VCaP (cell line): Measurements from ENCODE around the gene IPO5.
"Not testable (repeated sequence)": the region's sequence is repeated elsewhere in the genome, so short reads cannot be mapped to it uniquely, and the experiment has no call there.

Experiments
- H3K27ac ChIP-seq: fragments of 450-650 bp; 2 replicates; pipeline ENCODE4 v1.5.1; 2017
- TF ChIP-seq, protein P1 (sequence below): fragments of 450-650 bp; conservative IDR thresholded peaks from 2 replicates; pipeline ENCODE4 v1.5.1; 2017; ENCODE audit warnings: mild to moderate bottlenecking, moderate library complexity

The IPO5 gene

DNA sequence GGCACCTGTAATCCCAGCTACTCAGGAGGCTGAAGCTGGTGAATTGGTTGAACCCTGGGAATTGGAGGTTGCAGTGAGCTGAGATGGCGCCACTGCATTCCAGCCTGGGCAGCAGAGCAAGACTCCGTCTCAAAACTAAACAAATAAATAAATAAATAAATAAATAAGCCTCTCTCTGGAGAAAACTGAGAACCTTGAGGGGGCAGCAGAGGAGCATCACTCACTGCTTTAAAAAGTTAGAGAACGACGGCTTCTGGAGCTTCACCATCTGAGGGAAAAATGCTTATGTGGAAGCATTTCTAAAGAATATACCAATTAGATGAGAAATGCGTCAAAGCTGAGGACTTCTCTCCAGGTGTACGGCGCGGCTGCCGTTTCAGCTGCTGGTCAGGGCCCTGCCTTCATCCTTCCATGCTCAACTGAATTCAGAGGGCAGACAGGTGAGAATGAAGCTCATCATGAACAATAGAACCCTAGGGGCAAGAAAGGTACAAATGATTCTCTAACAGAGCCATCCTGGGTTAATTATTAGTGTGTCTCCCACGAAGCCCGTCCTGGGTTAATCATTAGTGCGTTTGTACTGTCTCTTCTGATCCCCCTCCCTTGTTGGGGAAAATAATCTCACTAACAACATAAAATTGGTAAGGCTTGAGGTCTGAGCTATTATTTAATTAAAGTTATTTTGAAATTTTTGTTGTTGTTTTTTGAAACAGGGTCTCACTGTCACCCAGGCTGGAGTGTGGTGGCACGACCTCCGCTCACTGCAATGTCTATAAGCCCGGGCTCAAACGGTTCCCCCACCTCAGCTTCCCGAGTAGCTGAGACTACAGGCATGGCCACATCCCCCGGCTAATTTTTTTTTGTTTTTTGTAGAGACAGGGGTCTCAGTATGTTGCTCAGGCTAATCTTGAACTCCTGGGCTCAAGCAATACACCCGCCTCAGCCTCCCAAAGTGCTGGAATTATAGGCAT lies 80.1 kb downstream of the IPO5 start:
- TF ChIP-seq, protein P1, sequence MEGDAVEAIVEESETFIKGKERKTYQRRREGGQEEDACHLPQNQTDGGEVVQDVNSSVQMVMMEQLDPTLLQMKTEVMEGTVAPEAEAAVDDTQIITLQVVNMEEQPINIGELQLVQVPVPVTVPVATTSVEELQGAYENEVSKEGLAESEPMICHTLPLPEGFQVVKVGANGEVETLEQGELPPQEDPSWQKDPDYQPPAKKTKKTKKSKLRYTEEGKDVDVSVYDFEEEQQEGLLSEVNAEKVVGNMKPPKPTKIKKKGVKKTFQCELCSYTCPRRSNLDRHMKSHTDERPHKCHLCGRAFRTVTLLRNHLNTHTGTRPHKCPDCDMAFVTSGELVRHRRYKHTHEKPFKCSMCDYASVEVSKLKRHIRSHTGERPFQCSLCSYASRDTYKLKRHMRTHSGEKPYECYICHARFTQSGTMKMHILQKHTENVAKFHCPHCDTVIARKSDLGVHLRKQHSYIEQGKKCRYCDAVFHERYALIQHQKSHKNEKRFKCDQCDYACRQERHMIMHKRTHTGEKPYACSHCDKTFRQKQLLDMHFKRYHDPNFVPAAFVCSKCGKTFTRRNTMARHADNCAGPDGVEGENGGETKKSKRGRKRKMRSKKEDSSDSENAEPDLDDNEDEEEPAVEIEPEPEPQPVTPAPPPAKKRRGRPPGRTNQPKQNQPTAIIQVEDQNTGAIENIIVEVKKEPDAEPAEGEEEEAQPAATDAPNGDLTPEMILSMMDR = peak; percentile 82
- peak overlapping the region; percentile 64 for H3K27ac ChIP-seq

- no peak overlapping the region for H3K27ac ChIP-seq
- TF ChIP-seq, protein P1 = no peak
These were observed 81.9 kb downstream of the IPO5 start for GRCh38 chr13:98035373-98035772.

GRCh38 chr13:98036564-98037302 lies 83.3 kb downstream of the IPO5 start:
- H3K27ac ChIP-seq = not testable (repeated sequence)

DNA sequence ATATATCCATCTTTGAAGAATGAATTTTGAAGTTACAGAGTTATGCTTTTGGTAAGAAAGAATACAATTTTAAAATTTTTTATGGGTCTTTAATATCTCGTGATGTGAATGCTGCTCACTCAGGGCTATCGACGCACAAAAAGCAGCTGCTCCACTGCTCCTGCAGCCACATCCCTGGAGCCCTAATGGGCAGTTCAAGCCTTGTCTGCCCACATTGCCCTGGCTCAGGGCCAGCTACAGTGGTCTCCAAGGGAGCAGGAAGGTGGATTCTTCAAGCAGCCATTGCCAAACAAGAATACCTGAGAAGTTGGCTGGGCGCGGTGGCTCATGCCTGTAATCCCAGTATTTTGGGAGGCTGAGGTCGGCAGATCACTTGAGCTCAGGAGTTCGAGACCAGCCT lies 85.8 kb downstream of the IPO5 start:
- no peak overlapping the region for H3K27ac ChIP-seq
- TF ChIP-seq, protein P1 = no peak

- TF ChIP-seq, protein P1 = no peak
These were observed 86.5 kb downstream of the IPO5 start for GRCh38 chr13:98039964-98040363.

GRCh38 chr13:98041081-98041820 lies 87.8 kb downstream of the IPO5 start:
- TF ChIP-seq, protein P1 = no peak
- no peak overlapping the region for H3K27ac ChIP-seq

More at GRCh38 chr13:98039964-98040363, 86.5 kb downstream of the IPO5 start:
- no peak overlapping the region for H3K27ac ChIP-seq

DNA sequence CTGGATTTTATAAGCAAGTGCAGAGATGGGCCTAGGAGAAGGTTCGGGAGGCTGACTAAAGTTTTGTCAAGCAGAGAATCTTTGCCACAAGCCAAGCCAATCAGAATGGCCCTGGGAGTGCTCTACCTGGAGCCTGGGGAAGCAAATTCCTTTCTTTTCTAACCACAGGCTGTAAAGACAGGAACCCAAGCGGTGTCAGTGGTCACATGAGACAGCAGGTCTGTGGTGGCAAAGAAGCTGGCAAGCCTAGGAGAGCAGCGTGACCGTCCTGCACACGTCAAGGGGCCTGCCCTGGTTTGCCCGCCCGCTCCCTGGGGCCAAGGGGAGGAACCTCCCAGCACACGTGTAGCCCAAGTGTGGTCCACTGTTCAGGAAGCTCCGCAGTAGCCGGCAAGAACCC lies 90.8 kb downstream of the IPO5 start:
- no peak overlapping the region for H3K27ac ChIP-seq
- TF ChIP-seq, protein P1 = no peak

GRCh38 chr13:98047785-98048184 lies 94.3 kb downstream of the IPO5 start:
- not testable (repeated sequence) for H3K27ac ChIP-seq
